Measurements from ENCODE around the gene SYNPO2.

Gene SYNPO2

GRCh38 chr4:118894034-118894433, 5.4 kb downstream of the SYNPO2 start:
- TF ChIP-seq, protein P1, sequence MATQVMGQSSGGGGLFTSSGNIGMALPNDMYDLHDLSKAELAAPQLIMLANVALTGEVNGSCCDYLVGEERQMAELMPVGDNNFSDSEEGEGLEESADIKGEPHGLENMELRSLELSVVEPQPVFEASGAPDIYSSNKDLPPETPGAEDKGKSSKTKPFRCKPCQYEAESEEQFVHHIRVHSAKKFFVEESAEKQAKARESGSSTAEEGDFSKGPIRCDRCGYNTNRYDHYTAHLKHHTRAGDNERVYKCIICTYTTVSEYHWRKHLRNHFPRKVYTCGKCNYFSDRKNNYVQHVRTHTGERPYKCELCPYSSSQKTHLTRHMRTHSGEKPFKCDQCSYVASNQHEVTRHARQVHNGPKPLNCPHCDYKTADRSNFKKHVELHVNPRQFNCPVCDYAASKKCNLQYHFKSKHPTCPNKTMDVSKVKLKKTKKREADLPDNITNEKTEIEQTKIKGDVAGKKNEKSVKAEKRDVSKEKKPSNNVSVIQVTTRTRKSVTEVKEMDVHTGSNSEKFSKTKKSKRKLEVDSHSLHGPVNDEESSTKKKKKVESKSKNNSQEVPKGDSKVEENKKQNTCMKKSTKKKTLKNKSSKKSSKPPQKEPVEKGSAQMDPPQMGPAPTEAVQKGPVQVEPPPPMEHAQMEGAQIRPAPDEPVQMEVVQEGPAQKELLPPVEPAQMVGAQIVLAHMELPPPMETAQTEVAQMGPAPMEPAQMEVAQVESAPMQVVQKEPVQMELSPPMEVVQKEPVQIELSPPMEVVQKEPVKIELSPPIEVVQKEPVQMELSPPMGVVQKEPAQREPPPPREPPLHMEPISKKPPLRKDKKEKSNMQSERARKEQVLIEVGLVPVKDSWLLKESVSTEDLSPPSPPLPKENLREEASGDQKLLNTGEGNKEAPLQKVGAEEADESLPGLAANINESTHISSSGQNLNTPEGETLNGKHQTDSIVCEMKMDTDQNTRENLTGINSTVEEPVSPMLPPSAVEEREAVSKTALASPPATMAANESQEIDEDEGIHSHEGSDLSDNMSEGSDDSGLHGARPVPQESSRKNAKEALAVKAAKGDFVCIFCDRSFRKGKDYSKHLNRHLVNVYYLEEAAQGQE (IDR thresholded peaks at IDR 0.05; ENCODE audit: insufficient read depth in 1 of 2, low read depth in 2 of 2, low read length in 2 of 2), result no peak
- TF ChIP-seq SIN3A (IDR thresholded peaks at IDR 0.05; ENCODE audit: borderline replicate concordance, insufficient read depth, low read length), result no peak
- no peak for TF ChIP-seq FOXP2 (optimal IDR thresholded peaks at IDR 0.05; ENCODE audit: borderline replicate concordance, extremely low read depth, extremely low read length, insufficient read depth)
- no peak for TF ChIP-seq TAF1 (IDR thresholded peaks at IDR 0.05; ENCODE audit: borderline replicate concordance, insufficient read depth, low read length)
- no peak for TF ChIP-seq POLR2AphosphoS5 (IDR thresholded peaks at IDR 0.05; ENCODE audit: low read depth, low read length)

DNA sequence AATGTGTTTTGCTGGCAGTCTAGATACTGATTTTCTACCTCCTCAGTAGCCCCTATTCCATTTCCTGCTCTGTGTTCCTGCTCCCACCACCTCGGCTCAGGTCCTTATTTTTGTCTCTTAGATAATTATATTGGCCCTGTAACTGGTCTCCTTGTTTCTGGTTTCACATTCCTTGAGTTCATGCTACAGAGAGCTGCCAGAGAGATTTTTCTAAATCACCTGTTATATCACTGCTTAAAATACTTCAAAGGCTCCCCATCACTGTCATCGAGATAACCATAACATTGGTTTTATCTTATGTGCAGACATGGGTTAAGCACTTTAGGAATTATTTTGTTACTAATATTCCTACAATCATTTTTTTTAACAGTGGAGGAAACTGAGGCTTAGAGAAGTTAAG, 9.6 kb downstream of the SYNPO2 start:
- TF ChIP-seq, protein P1 (IDR thresholded peaks at IDR 0.05; ENCODE audit: insufficient read depth in 1 of 2, low read depth in 2 of 2, low read length in 2 of 2), result no peak
- TF ChIP-seq POLR2AphosphoS5 (IDR thresholded peaks at IDR 0.05; ENCODE audit: low read depth, low read length) (no peak), FOXP2 (optimal IDR thresholded peaks at IDR 0.05; ENCODE audit: borderline replicate concordance, extremely low read depth, extremely low read length, insufficient read depth) (no peak), SIN3A (IDR thresholded peaks at IDR 0.05; ENCODE audit: borderline replicate concordance, insufficient read depth, low read length) (no peak), TAF1 (IDR thresholded peaks at IDR 0.05; ENCODE audit: borderline replicate concordance, insufficient read depth, low read length) (no peak)

DNA sequence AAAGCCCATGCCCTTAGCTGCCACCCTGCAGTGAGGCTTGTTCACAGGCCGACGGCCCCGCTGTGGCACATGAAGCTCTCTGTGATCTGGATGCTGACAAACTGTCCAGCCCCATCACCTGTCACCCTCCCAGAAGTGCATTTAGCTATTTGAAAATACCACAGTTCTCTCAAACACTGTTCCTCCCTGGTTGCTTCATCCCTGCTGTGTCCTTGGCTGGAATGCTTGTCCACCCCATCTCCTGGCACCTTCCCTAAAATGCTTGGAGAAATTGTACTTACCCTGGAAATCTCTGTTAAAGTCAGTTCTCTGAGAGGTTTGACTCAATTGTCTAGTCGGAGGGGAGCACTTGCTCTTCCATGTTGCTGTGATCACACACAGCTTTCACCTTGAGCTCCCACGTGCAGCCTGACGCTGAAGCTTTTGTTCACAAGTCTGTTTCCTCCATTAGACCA, 10.1 kb downstream of the SYNPO2 start:
- no peak for TF ChIP-seq POLR2AphosphoS5 (IDR thresholded peaks at IDR 0.05; ENCODE audit: low read depth, low read length)
- no peak for TF ChIP-seq SIN3A (IDR thresholded peaks at IDR 0.05; ENCODE audit: borderline replicate concordance, insufficient read depth, low read length)
- no peak for TF ChIP-seq FOXP2 (optimal IDR thresholded peaks at IDR 0.05; ENCODE audit: borderline replicate concordance, extremely low read depth, extremely low read length, insufficient read depth)
- TF ChIP-seq TAF1 (IDR thresholded peaks at IDR 0.05; ENCODE audit: borderline replicate concordance, insufficient read depth, low read length), result no peak
- TF ChIP-seq, protein P1 (IDR thresholded peaks at IDR 0.05; ENCODE audit: insufficient read depth in 1 of 2, low read depth in 2 of 2, low read length in 2 of 2), result no peak

GRCh38 chr4:118904418-118904817, 15.8 kb downstream of the SYNPO2 start:
- TF ChIP-seq POLR2AphosphoS5 (IDR thresholded peaks at IDR 0.05; ENCODE audit: low read depth, low read length), result no peak
- TF ChIP-seq SIN3A (IDR thresholded peaks at IDR 0.05; ENCODE audit: borderline replicate concordance, insufficient read depth, low read length), result no peak
- TF ChIP-seq TAF1 (IDR thresholded peaks at IDR 0.05; ENCODE audit: borderline replicate concordance, insufficient read depth, low read length), result no peak
- no peak for TF ChIP-seq FOXP2 (optimal IDR thresholded peaks at IDR 0.05; ENCODE audit: borderline replicate concordance, extremely low read depth, extremely low read length, insufficient read depth)
- TF ChIP-seq, protein P1 (IDR thresholded peaks at IDR 0.05; ENCODE audit: insufficient read depth in 1 of 2, low read depth in 2 of 2, low read length in 2 of 2), result no peak

- TF ChIP-seq POLR2AphosphoS5 (IDR thresholded peaks at IDR 0.05; ENCODE audit: low read depth, low read length) (no peak), TAF1 (IDR thresholded peaks at IDR 0.05; ENCODE audit: borderline replicate concordance, insufficient read depth, low read length) (no peak), SIN3A (IDR thresholded peaks at IDR 0.05; ENCODE audit: borderline replicate concordance, insufficient read depth, low read length) (no peak), FOXP2 (optimal IDR thresholded peaks at IDR 0.05; ENCODE audit: borderline replicate concordance, extremely low read depth, extremely low read length, insufficient read depth) (no peak)
- TF ChIP-seq, protein P1 (IDR thresholded peaks at IDR 0.05; ENCODE audit: insufficient read depth in 1 of 2, low read depth in 2 of 2, low read length in 2 of 2), result no peak
Measured at GRCh38 chr4:118904935-118905334, 16.3 kb downstream of the SYNPO2 start.
